Measurements from ENCODE around the gene KMT5C.

DNA sequence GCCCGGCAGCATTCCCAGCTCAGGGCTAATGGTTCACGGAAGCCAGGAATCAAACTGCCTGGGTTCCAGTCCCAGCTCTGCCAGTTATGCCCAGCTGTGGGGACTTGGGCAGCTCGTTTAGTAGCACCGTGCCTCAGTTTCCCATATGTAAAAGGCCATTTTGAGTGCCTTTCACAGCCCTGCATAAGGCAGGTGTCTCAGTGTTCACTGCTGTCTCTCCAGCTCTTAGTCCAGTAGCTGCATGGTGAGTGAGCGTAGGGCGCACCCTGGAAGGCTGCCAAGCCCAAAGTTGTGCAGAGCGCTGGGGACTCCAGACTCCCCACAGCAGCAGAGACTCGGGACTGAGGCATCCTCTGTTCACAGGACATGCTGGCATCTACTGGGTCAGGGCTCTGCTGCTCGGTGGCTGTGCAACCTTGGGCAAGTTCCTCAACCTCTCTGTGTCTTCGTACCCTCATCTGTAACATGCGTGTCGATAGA, 51.6 kb downstream of the KMT5C start:
- TF ChIP-seq, protein P1, sequence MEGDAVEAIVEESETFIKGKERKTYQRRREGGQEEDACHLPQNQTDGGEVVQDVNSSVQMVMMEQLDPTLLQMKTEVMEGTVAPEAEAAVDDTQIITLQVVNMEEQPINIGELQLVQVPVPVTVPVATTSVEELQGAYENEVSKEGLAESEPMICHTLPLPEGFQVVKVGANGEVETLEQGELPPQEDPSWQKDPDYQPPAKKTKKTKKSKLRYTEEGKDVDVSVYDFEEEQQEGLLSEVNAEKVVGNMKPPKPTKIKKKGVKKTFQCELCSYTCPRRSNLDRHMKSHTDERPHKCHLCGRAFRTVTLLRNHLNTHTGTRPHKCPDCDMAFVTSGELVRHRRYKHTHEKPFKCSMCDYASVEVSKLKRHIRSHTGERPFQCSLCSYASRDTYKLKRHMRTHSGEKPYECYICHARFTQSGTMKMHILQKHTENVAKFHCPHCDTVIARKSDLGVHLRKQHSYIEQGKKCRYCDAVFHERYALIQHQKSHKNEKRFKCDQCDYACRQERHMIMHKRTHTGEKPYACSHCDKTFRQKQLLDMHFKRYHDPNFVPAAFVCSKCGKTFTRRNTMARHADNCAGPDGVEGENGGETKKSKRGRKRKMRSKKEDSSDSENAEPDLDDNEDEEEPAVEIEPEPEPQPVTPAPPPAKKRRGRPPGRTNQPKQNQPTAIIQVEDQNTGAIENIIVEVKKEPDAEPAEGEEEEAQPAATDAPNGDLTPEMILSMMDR (IDR thresholded peaks at IDR 0.05) = no peak
- TF ChIP-seq POLR2AphosphoS5 (IDR thresholded peaks at IDR 0.05) = no peak
- TF ChIP-seq EP300 (IDR thresholded peaks at IDR 0.05; ENCODE audit: low read depth) = no peak
- no peak for TF ChIP-seq POLR2A (IDR thresholded peaks at IDR 0.05)
